SK-N-SH (cell line): ENCODE data around the gene CDH23. TPM values are rescaled to one million over a fixed set of nuclear protein-coding genes. Genes with fewer than 3 reads are reported as not detected.

Source experiments
- CTCF ChIA-PET: fragments of 300-600, 350-600 bp; formaldehyde crosslinking; extraction: SDS; loops from one replicate; lab custom pipeline; 2021; lab: Yijun Ruan, JAX
- POLR2A ChIA-PET: fragments of 350-600 bp; sonication (Branson Sonifier 250); formaldehyde crosslinking; extraction: SDS; loops from one replicate; lab custom pipeline; 2020; ENCODE audit warnings: antibody characterized with exemption, inconsistent platforms; lab: Yijun Ruan, JAX
- DNase-seq: peaks from one replicate; pipeline ENCODE4 v3.0.0; 2012
- H2AFZ ChIP-seq: fragments of 200-600 bp; sonication (generic); 2 replicates; pipeline ENCODE4 v1.8.1; 2016; ENCODE audit warnings: antibody characterized with exemption, mild to moderate bottlenecking, low read depth
- H3F3A ChIP-seq: fragments of 200-600 bp; sonication (generic); replicated peaks from 2 replicates; pipeline ENCODE3; 2016; ENCODE audit warnings: antibody characterized with exemption, mild to moderate bottlenecking; ENCODE audit not compliant: insufficient read depth
- H3K27ac ChIP-seq, 2 experiments: fragments of 200-500 bp in 1 of 2; fragments of 200-600 bp in 1 of 2; sonication (Bioruptor generic) in 1 of 2; sonication (generic), shearing (Covaris generic) in 1 of 2; 2 replicates each; pipeline versions ENCODE4 v1.5.1 to v1.6.1; 2014 to 2016; ENCODE audit warnings: low read depth in 2 of 2, inconsistent platforms in 1 of 2, low read length in 1 of 2, mild to moderate bottlenecking in 1 of 2, mixed read lengths in 1 of 2
- H3K27me3 ChIP-seq: fragments of 200-600 bp; sonication (generic), shearing (Covaris generic); 2 replicates; pipeline ENCODE4 v1.6.1; 2016; ENCODE audit warnings: mixed run types; ENCODE audit not compliant: insufficient read depth
- H3K36me3 ChIP-seq, 2 experiments: fragments of 200-500 bp in 1 of 2; fragments of 200-600 bp in 1 of 2; sonication (Bioruptor generic) in 1 of 2; sonication (generic) in 1 of 2; replicated peaks in 1 of 2; 2 replicates each; pipeline versions ENCODE3 to v1.5.1; 2014 to 2016; ENCODE audit warnings: low read length in 1 of 2, mild to moderate bottlenecking in 1 of 2; ENCODE audit not compliant: insufficient read depth in 2 of 2, control insufficient read depth in 1 of 2
- H3K4me1 ChIP-seq, 2 experiments: fragments of 200-500 bp in 1 of 2; fragments of 200-600 bp in 1 of 2; sonication (Bioruptor generic) in 1 of 2; sonication (generic), shearing (Covaris generic) in 1 of 2; 2 replicates each; pipeline versions ENCODE4 v1.5.1 to v1.6.1; 2014 to 2016; ENCODE audit warnings: low read depth in 1 of 2, low read length in 1 of 2, mixed run types in 1 of 2; ENCODE audit not compliant: insufficient read depth in 2 of 2, control insufficient read depth in 1 of 2
- H3K4me2 ChIP-seq: fragments of 200-600 bp; sonication (generic), shearing (Covaris generic); 2 replicates; pipeline ENCODE4 v1.6.1; 2017; ENCODE audit warnings: mixed run types
- H3K4me3 ChIP-seq, 2 experiments: fragments of 200-500 bp in 1 of 2; fragments of 200-600 bp in 1 of 2; sonication (Bioruptor generic) in 1 of 2; sonication (generic), shearing (Covaris generic) in 1 of 2; 2 replicates each; pipeline versions ENCODE4 v1.5.1 to v1.8.1; 2014 to 2016; ENCODE audit warnings: low read depth in 2 of 2, inconsistent platforms in 1 of 2, low read length in 1 of 2, mild to moderate bottlenecking in 1 of 2, mixed read lengths in 1 of 2, moderate library complexity in 1 of 2
- H3K79me2 ChIP-seq: fragments of 200-600 bp; sonication (generic); 2 replicates; pipeline ENCODE4 v1.8.1; 2017; ENCODE audit warnings: mild to moderate bottlenecking; ENCODE audit not compliant: insufficient read depth
- H3K9ac ChIP-seq: fragments of 200-600 bp; sonication (generic); 2 replicates; pipeline ENCODE4 v1.6.1; 2017; ENCODE audit warnings: mixed run types
- H3K9me2 ChIP-seq: fragments of 200-600 bp; sonication (generic); 2 replicates; pipeline ENCODE4 v1.6.1; 2017; ENCODE audit warnings: mixed run types
- H3K9me3 ChIP-seq: fragments of 200-600 bp; sonication (generic); 2 replicates; pipeline ENCODE4 v1.6.1; 2017; ENCODE audit warnings: mixed run types, mild to moderate bottlenecking, moderate library complexity
- H4K20me1 ChIP-seq: fragments of 200-600 bp; sonication (generic); 2 replicates; pipeline ENCODE4 v1.6.1; 2017; ENCODE audit warnings: mild to moderate bottlenecking, mixed run types; ENCODE audit not compliant: insufficient read depth
- CHD2 ChIP-seq: fragments of 150-350 bp; IDR thresholded peaks from 2 replicates; pipeline ENCODE4 v1.6.1; 2018; ENCODE audit warnings: low read length; ENCODE audit not compliant: partially characterized antibody
- FOXM1 ChIP-seq: IDR thresholded peaks from 2 replicates; pipeline ENCODE4 v1.4.0; 2012; ENCODE audit warnings: low read depth, mild to moderate bottlenecking
- GATA2 ChIP-seq: sonication (generic); formaldehyde crosslinking; IDR thresholded peaks from 2 replicates; pipeline ENCODE4 v1.5.0; 2020; ENCODE audit warnings: mild to moderate bottlenecking, missing genetic modification reagents
- PBX3 ChIP-seq: IDR thresholded peaks from 2 replicates; pipeline ENCODE4; 2012
- RAD21 ChIP-seq: IDR thresholded peaks from 2 replicates; pipeline ENCODE4 v1.6.1; 2012; ENCODE audit warnings: mild to moderate bottlenecking, low read length
- SMC3 ChIP-seq: IDR thresholded peaks from 2 replicates; pipeline ENCODE4 v1.6.1; 2012; ENCODE audit warnings: low read depth, low read length, improper control_type of control experiment
- TCF12 ChIP-seq: IDR thresholded peaks from 2 replicates; pipeline ENCODE4 v1.4.0; 2012
- TEAD4 ChIP-seq: IDR thresholded peaks from 2 replicates; pipeline ENCODE4 v1.4.0; 2012; ENCODE audit warnings: mild to moderate bottlenecking, borderline replicate concordance; ENCODE audit not compliant: insufficient read depth
- YY1 ChIP-seq: IDR thresholded peaks from 2 replicates; pipeline ENCODE4 v1.4.0; 2012; ENCODE audit warnings: low read depth, mild to moderate bottlenecking
- WGBS: methylation state at CpG from one replicate; pipeline ENCODE4 v1.1.6; 2017; ENCODE audit warnings: low lambda C conversion rate; 5-methylcytosine and 5-hydroxymethylcytosine counted together
- polyA plus RNA-seq, 3 experiments: library from polyadenylated mRNA; depleted of rRNA; stranded (reverse); fragments of >200 nt; gene quantifications; 2 replicates each; pipeline ENCODE4 v1.2.3, GENCODE V29; 2012
- TF ChIP-seq, protein P1 (sequence below): fragments of 200-600 bp; sonication (generic); IDR thresholded peaks from 2 replicates; pipeline ENCODE4 v1.6.1; 2017; ENCODE audit warnings: antibody characterized with exemption, mild to moderate bottlenecking, moderate library complexity
- TF ChIP-seq, protein P2 (sequence below): fragments of 150-350 bp; IDR thresholded peaks from 2 replicates; pipeline ENCODE4 v1.6.1; 2016; ENCODE audit warnings: mild to moderate bottlenecking, low read depth, low read length

Gene CDH23
- polyA plus RNA-seq, 1 of the 3 experiments (the other 2 are of a cell fraction) = 0.03 TPM

DNA sequence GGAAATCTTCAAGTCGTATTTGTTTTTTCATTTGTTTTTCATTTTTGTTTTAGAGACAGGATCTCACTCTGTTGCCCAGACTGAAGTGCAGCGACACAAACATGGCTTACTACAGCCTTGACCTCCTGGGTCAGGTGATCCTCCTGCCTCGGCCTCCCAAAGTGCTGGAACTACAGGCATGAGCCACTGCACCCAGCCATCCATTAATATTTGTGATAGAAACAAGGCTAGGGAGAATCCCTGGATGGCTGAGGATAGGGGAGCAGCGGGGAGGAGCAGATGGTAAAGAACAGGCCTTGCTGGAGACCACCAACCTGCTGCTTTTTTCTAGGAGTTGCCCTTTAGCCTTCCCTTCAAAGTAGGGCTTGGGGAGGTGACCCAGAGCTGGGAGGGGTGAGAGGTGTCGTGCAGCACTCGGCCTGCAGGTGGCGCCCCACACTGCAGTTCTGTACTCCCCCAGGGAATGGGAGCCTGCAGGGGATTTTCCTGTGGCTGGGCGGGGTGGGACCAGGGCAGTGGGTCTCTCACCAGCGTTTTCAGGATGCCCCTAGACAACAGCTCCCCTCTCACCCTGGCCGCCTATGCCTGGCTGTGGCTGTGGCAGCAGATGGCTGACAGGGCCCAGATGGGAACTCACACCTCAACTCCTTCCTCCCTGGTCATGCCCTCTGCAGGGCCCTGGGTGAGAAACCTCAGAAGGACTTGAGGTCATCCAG lies 12.6 kb upstream of the CDH23 start:
- Histone ChIP-seq H3K27me3 (peaks cover 30% of the 10 kb centered on the region; the same call in 1 of the 2 replicates), H2AFZ (no peak overlapping the region), H3K79me2 (no peaks in the 10 kb centered on the region), H3K9ac (no peak overlapping the region), H4K20me1 (no peaks in the 10 kb centered on the region), H3K9me3 (no peaks in the 10 kb centered on the region), H3K27ac (no peak overlapping the region), H3K4me2 (no peak overlapping the region), H3K36me3 (no peaks in the 10 kb centered on the region), H3F3A (no peaks in the 10 kb centered on the region), H3K9me2 (no peaks in the 10 kb centered on the region), H3K4me1 (no peaks in the 10 kb centered on the region), H3K4me3 (no peak overlapping the region; a peak in 1 of 4 replicates)
- DNase-seq = peak; percentile 84
- TF ChIP-seq, protein P1, sequence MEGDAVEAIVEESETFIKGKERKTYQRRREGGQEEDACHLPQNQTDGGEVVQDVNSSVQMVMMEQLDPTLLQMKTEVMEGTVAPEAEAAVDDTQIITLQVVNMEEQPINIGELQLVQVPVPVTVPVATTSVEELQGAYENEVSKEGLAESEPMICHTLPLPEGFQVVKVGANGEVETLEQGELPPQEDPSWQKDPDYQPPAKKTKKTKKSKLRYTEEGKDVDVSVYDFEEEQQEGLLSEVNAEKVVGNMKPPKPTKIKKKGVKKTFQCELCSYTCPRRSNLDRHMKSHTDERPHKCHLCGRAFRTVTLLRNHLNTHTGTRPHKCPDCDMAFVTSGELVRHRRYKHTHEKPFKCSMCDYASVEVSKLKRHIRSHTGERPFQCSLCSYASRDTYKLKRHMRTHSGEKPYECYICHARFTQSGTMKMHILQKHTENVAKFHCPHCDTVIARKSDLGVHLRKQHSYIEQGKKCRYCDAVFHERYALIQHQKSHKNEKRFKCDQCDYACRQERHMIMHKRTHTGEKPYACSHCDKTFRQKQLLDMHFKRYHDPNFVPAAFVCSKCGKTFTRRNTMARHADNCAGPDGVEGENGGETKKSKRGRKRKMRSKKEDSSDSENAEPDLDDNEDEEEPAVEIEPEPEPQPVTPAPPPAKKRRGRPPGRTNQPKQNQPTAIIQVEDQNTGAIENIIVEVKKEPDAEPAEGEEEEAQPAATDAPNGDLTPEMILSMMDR = peak; percentile 89
- TF ChIP-seq RAD21 = peak; percentile 80
- TF ChIP-seq CHD2 = no peak
- TF ChIP-seq SMC3 = peak; percentile 66
- TF ChIP-seq TEAD4 = no peak
- ChIA-PET POLR2A (no interaction called here), CTCF (interaction anchor here (0.6 to 12.3 kb wide), 74 partner anchors 9 to 512 kb away, joined by 3 to 110 read pairs (median 4); partner anchors contain the start of genes CDH23, SLC29A3 and VSIR)
- WGBS = 29% methylated on average over 6 of the region's 10 CpGs

GRCh38 chr10:71388171-71388570 lies 8.5 kb upstream of the CDH23 start:
- 64% methylated on average over 5 of the region's 5 CpGs for WGBS
- no peak overlapping the region for H3K4me3 ChIP-seq

DNA sequence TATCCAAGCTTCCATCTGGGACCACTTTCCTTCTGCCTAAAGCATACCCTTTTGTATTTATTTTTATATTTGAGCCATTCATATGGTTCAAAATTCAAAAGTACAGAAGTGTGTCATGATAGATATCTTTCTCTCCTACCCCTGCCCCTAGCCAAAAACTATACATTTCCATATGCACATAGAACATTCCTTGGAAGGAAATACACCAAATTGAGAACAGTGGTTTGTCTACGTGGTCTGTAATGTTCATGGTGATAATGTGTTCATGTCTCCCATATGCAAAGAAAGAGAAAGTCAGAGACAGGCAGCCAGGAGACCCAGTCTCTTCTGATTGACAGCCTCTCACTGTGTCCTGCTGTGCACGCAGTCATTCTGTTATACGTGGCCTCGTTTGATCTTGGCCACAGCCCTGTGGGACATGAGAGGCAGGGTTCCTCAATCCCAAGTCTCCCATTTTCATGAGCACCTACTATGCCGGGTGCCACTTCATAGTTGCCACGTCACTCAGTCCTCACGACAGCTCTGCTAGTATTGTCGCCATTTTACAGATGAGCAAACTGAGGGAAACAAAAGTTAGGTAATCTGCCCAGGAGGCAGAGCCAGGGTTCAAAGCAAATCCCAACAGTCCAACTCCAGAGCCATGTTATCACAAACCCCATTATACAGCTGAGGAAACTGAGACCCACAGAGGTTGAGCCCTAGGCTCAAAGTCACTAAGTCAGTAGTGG lies 8.0 kb upstream of the CDH23 start:
- DNase-seq = no peak
- ChIA-PET POLR2A (interaction anchor here (0.6 kb wide), 1 partner anchor 20 kb away, joined by 3 read pairs; no protein-coding TSS in a partner anchor), CTCF (interaction anchor here (0.6 to 12.3 kb wide), 10 partner anchors 8 to 319 kb away, joined by 3 to 223 read pairs (median 4); partner anchors contain the start of gene CDH23)
- Histone ChIP-seq H3K9me3 (no peaks in the 10 kb centered on the region), H3K27me3 (peaks cover 30% of the 10 kb centered on the region; the same call in 1 of the 2 replicates), H3K4me1 (no peaks in the 10 kb centered on the region), H3K36me3 (no peaks in the 10 kb centered on the region), H3K9ac (no peak overlapping the region), H3K4me2 (no peak overlapping the region), H2AFZ (no peak overlapping the region), H3K9me2 (no peaks in the 10 kb centered on the region), H3K4me3 (no peak overlapping the region), H4K20me1 (no peaks in the 10 kb centered on the region), H3K79me2 (no peaks in the 10 kb centered on the region), H3F3A (no peaks in the 10 kb centered on the region), H3K27ac (no peak overlapping the region)
- WGBS = 50% methylated on average over 8 of the region's 8 CpGs
- TF ChIP-seq GATA2 (CRISPR knock-in tag) = no peak
- TF ChIP-seq, protein P2, sequence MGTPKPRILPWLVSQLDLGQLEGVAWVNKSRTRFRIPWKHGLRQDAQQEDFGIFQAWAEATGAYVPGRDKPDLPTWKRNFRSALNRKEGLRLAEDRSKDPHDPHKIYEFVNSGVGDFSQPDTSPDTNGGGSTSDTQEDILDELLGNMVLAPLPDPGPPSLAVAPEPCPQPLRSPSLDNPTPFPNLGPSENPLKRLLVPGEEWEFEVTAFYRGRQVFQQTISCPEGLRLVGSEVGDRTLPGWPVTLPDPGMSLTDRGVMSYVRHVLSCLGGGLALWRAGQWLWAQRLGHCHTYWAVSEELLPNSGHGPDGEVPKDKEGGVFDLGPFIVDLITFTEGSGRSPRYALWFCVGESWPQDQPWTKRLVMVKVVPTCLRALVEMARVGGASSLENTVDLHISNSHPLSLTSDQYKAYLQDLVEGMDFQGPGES = no peak
- TF ChIP-seq FOXM1 = no peak
- TF ChIP-seq PBX3 = no peak
- TF ChIP-seq YY1 = no peak
- no peak for TF ChIP-seq TCF12

More at GRCh38 chr10:71388171-71388570, 8.5 kb upstream of the CDH23 start:
- TF ChIP-seq RAD21 = no peak
- Histone ChIP-seq H3K27ac (no peak overlapping the region), H3K36me3 (no peaks in the 10 kb centered on the region), H3K9me3 (no peaks in the 10 kb centered on the region), H4K20me1 (no peaks in the 10 kb centered on the region), H3K9me2 (no peaks in the 10 kb centered on the region), H3K4me2 (no peak overlapping the region), H3K4me1 (no peaks in the 10 kb centered on the region), H3F3A (no peaks in the 10 kb centered on the region), H3K27me3 (peaks cover 30% of the 10 kb centered on the region; the same call in 1 of the 2 replicates), H3K79me2 (no peaks in the 10 kb centered on the region), H2AFZ (no peak overlapping the region), H3K9ac (no peak overlapping the region)
- ChIA-PET POLR2A (no interaction called here), CTCF (interaction anchor here (0.6 to 2.8 kb wide), 4 partner anchors 8 to 320 kb away, joined by 3 to 22 read pairs (median 3); partner anchors contain the start of gene CDH23)
- DNase-seq = no peak
